D341Med (cell line): ENCODE results near the gene ZNF436.
"Not testable (repeated sequence)": the region's sequence is repeated elsewhere in the genome, so short reads cannot be mapped to it uniquely, and the experiment has no call there.

Experiments
- DNase-seq: peaks from one replicate; pipeline ENCODE4 v3.0.0; 2012; ENCODE audit warnings: low spot score

ZNF436 gene

GRCh38 chr1:23366598-23366997 lies 3.0 kb downstream of the ZNF436 start:
- DNase-seq = no peak

GRCh38 chr1:23366146-23366545 lies 3.5 kb downstream of the ZNF436 start:
- no peak for DNase-seq

- DNase-seq = no peak
Measured at GRCh38 chr1:23362218-23362713, 7.4 kb downstream of the ZNF436 start.

GRCh38 chr1:23358310-23358875 lies 11.2 kb downstream of the ZNF436 start:
- no peak for DNase-seq

- no peak for DNase-seq
Measured at GRCh38 chr1:23357138-23357908, 12.3 kb downstream of the ZNF436 start.

- DNase-seq = no peak
Measured at GRCh38 chr1:23356471-23357137, 13.0 kb downstream of the ZNF436 start.

- DNase-seq = no peak
Measured at GRCh38 chr1:23354245-23354644, 15.4 kb downstream of the ZNF436 start.

- DNase-seq = no peak
Measured at GRCh38 chr1:23352096-23352695, 17.4 kb downstream of the ZNF436 start.

GRCh38 chr1:23345920-23346319 lies 23.7 kb downstream of the ZNF436 start:
- no peak for DNase-seq

- DNase-seq = peak; percentile 41
Measured at GRCh38 chr1:23344987-23345472, 24.6 kb downstream of the ZNF436 start.

- DNase-seq = peak; percentile 97
Measured at GRCh38 chr1:23344111-23344986, 25.3 kb downstream of the ZNF436 start, which contains the start of gene HNRNPR. Gene HNRNPR (minus strand): TSS chr1:23344284. CDS start chr1:23341008, 3,276 bp downstream.

GRCh38 chr1:23343221-23344110 lies 26.2 kb downstream of the ZNF436 start:
- peak; percentile 61 for DNase-seq

- DNase-seq = no peak
Measured at GRCh38 chr1:23341931-23342692, 27.5 kb downstream of the ZNF436 start.

GRCh38 chr1:23339632-23340031 lies 30.0 kb downstream of the ZNF436 start:
- no peak for DNase-seq

GRCh38 chr1:23337869-23338268 lies 31.8 kb downstream of the ZNF436 start:
- DNase-seq = no peak

GRCh38 chr1:23331713-23332112 lies 37.9 kb downstream of the ZNF436 start:
- no peak for DNase-seq

- no peak for DNase-seq
Measured at GRCh38 chr1:23330846-23331245, 38.8 kb downstream of the ZNF436 start.

- DNase-seq = no peak
Measured at GRCh38 chr1:23325393-23325792, 44.2 kb downstream of the ZNF436 start.

- no peak for DNase-seq
Measured at GRCh38 chr1:23322770-23323169, 46.9 kb downstream of the ZNF436 start.

- not testable (repeated sequence) for DNase-seq
Measured at GRCh38 chr1:23310280-23310679, 59.4 kb downstream of the ZNF436 start.
